H9 (cell line): Measurements from ENCODE around the gene HPCAL1. TPM values are rescaled to one million over a fixed set of nuclear protein-coding genes. Genes with fewer than 3 reads are reported as not detected.

Experiments used
- DNase-seq: peaks from one replicate; pipeline ENCODE4 v3.0.0-alpha.2; 2017
- H2AFZ ChIP-seq: one replicate; pipeline ENCODE4 v1.6.1; 2013; ENCODE audit warnings: mild to moderate bottlenecking, low read length, control low read depth, moderate library complexity
- H2AK5ac ChIP-seq: 2 replicates; pipeline ENCODE4 v1.6.1; 2013; ENCODE audit warnings: low read length, control low read depth, mixed read lengths; ENCODE audit not compliant: insufficient read length
- H2BK120ac ChIP-seq: one replicate; pipeline ENCODE4 v1.6.1; 2013; ENCODE audit warnings: low read depth, mild to moderate bottlenecking, low read length, control low read depth, inconsistent platforms; ENCODE audit not compliant: poor library complexity, severe bottlenecking
- H2BK12ac ChIP-seq: 2 replicates; pipeline ENCODE4 v1.6.1; 2013; ENCODE audit warnings: low read length, control low read depth, mixed read lengths, low read depth; ENCODE audit not compliant: insufficient read length
- H2BK15ac ChIP-seq: 2 replicates; pipeline ENCODE4 v1.6.1; 2013; ENCODE audit warnings: low read depth, low read length, control low read depth
- H2BK20ac ChIP-seq: one replicate; pipeline ENCODE4 v1.6.1; 2013; ENCODE audit warnings: low read depth, mild to moderate bottlenecking, low read length, control low read depth, inconsistent platforms; ENCODE audit not compliant: poor library complexity, severe bottlenecking
- H2BK5ac ChIP-seq: 2 replicates; pipeline ENCODE4 v1.6.1; 2013; ENCODE audit warnings: low read length, control low read depth, mixed read lengths; ENCODE audit not compliant: insufficient read length
- H3K14ac ChIP-seq: 2 replicates; pipeline ENCODE4 v1.6.1; 2013; ENCODE audit warnings: low read length, control low read depth; ENCODE audit not compliant: insufficient read depth
- H3K18ac ChIP-seq: 2 replicates; pipeline ENCODE4 v1.6.1; 2013; ENCODE audit warnings: low read depth, mild to moderate bottlenecking, mixed read lengths, low read length, control low read depth; ENCODE audit not compliant: insufficient read length
- H3K23ac ChIP-seq: 2 replicates; pipeline ENCODE4 v1.6.1; 2013; ENCODE audit warnings: low read length, control low read depth, mixed read lengths, low read depth; ENCODE audit not compliant: insufficient read length
- H3K23me2 ChIP-seq: 2 replicates; pipeline ENCODE4 v1.6.1; 2013; ENCODE audit warnings: low read depth, mild to moderate bottlenecking, mixed read lengths, low read length, control low read depth; ENCODE audit not compliant: insufficient read length, poor library complexity, severe bottlenecking
- H3K27ac ChIP-seq: 2 replicates; pipeline ENCODE4 v1.5.1; 2013; ENCODE audit warnings: low read length, control low read depth, mixed read lengths, low read depth; ENCODE audit not compliant: insufficient read length
- H3K27me3 ChIP-seq: 2 replicates; pipeline ENCODE4 v1.6.1; 2013; ENCODE audit warnings: low read length, control low read depth, inconsistent platforms; ENCODE audit not compliant: insufficient read depth
- H3K4ac ChIP-seq: 2 replicates; pipeline ENCODE4 v1.6.1; 2013; ENCODE audit warnings: low read depth, mild to moderate bottlenecking, control low read depth, inconsistent platforms, low read length, moderate library complexity
- H3K4me1 ChIP-seq: 2 replicates; pipeline ENCODE4 v1.6.1; 2013; ENCODE audit warnings: low read length, control low read depth, inconsistent platforms; ENCODE audit not compliant: insufficient read depth
- H3K4me2 ChIP-seq: 2 replicates; pipeline ENCODE4 v1.6.1; 2013; ENCODE audit warnings: low read length, control low read depth, mixed read lengths; ENCODE audit not compliant: insufficient read length, insufficient read depth
- H3K56ac ChIP-seq: 2 replicates; pipeline ENCODE4 v1.6.1; 2013; ENCODE audit warnings: low read depth, mild to moderate bottlenecking, mixed read lengths, low read length, control low read depth; ENCODE audit not compliant: insufficient read length
- H3K79me1 ChIP-seq: 2 replicates; pipeline ENCODE4 v1.6.1; 2013; ENCODE audit warnings: low read depth, mild to moderate bottlenecking, moderate library complexity, low read length, control low read depth, inconsistent platforms; ENCODE audit not compliant: insufficient read depth, poor library complexity, severe bottlenecking
- H3K79me2 ChIP-seq: 2 replicates; pipeline ENCODE4 v1.6.1; 2013; ENCODE audit warnings: low read length, control low read depth, inconsistent platforms; ENCODE audit not compliant: insufficient read depth
- H3K9ac ChIP-seq: 2 replicates; pipeline ENCODE4 v1.6.1; 2013; ENCODE audit warnings: low read length, control low read depth, mixed read lengths; ENCODE audit not compliant: insufficient read length; ENCODE audit errors: extremely low read depth
- H3K9me3 ChIP-seq: one replicate; pipeline ENCODE4 v1.6.1; 2013; ENCODE audit warnings: low read depth, low read length, inconsistent platforms; ENCODE audit not compliant: control insufficient read depth
- H3T11ph ChIP-seq: one replicate; pipeline ENCODE4 v1.6.1; 2013; ENCODE audit warnings: mild to moderate bottlenecking, low read length, control low read depth, inconsistent platforms
- H4K20me1 ChIP-seq: one replicate; pipeline ENCODE4 v1.6.1; 2013; ENCODE audit not compliant: control insufficient read depth, insufficient read length, insufficient read depth
- H4K5ac ChIP-seq: 2 replicates; pipeline ENCODE4 v1.6.1; 2013; ENCODE audit warnings: low read depth, mild to moderate bottlenecking, mixed read lengths, low read length, control low read depth; ENCODE audit not compliant: insufficient read length
- H4K8ac ChIP-seq: replicated peaks from 2 replicates; pipeline ENCODE4 v1.6.1; 2013; ENCODE audit warnings: low read length, control low read depth, mixed read lengths, low read depth; ENCODE audit not compliant: insufficient read length
- H4K91ac ChIP-seq: 2 replicates; pipeline ENCODE4 v1.6.1; 2013; ENCODE audit warnings: low read depth, mild to moderate bottlenecking, moderate library complexity, mixed read lengths, low read length, control low read depth; ENCODE audit not compliant: insufficient read length
- H3K27ac Mint-ChIP-seq, 3 experiments: 2 replicates in 2 of 3; 3 replicates in 1 of 3; pipeline ENCODE4 v1.8.0; 2020 to 2021; ENCODE audit warnings: mixed read lengths in 3 of 3, mild to moderate bottlenecking in 1 of 3, moderate library complexity in 1 of 3
- H3K27me3 Mint-ChIP-seq: 2 replicates; pipeline ENCODE4 v1.8.0; 2021; ENCODE audit warnings: low read depth, mild to moderate bottlenecking, moderate library complexity, mixed read lengths
- H3K36me3 Mint-ChIP-seq, 3 experiments: 2 replicates in 2 of 3; 3 replicates in 1 of 3; pipeline ENCODE4 v1.8.0; 2020 to 2021; ENCODE audit warnings: low read depth in 3 of 3, mixed read lengths in 3 of 3; ENCODE audit not compliant: insufficient read depth in 1 of 3
- H3K4me1 Mint-ChIP-seq, 2 experiments: 2 replicates each; pipeline ENCODE4 v1.8.0; 2020; ENCODE audit warnings: mixed read lengths in 2 of 2
- H3K4me3 Mint-ChIP-seq, 2 experiments: 2 replicates in 1 of 2; 3 replicates in 1 of 2; pipeline ENCODE4 v1.8.0; 2020 to 2021; ENCODE audit warnings: mild to moderate bottlenecking in 2 of 2, mixed read lengths in 2 of 2, moderate library complexity in 1 of 2
- H3K9me3 Mint-ChIP-seq, 2 experiments: 2 replicates in 1 of 2; 3 replicates in 1 of 2; pipeline ENCODE4 v1.8.0; 2020; ENCODE audit warnings: mild to moderate bottlenecking in 2 of 2, mixed read lengths in 2 of 2, moderate library complexity in 1 of 2
- CTCF ChIP-seq: fragments of 200-600 bp; sonication (generic); conservative IDR thresholded peaks from 3 replicates; pipeline ENCODE4 v1.8.0; 2021; ENCODE audit warnings: antibody characterized with exemption, mild to moderate bottlenecking
- WGBS: extraction: QIAGEN DNeasy Blood & Tissue Kit; methylation state at CpG from one replicate; pipeline ENCODE4 v1.1.7; 2013; ENCODE audit warnings: missing lambda C conversion rate, low lambda C conversion rate, mixed read lengths; ENCODE audit not compliant: insufficient read length; ENCODE audit errors: extremely low coverage; 5-methylcytosine and 5-hydroxymethylcytosine counted together
- total RNA-seq: library from RNA; stranded (reverse); gene quantifications from 2 replicates; pipeline ENCODE4 v1.2.1, GENCODE V29; 2021

Gene HPCAL1
- total RNA-seq, 1 experiment from 2014 or later, result 4.7 TPM

GRCh38 chr2:10434886-10435819 lies 132.4 kb downstream of the HPCAL1 start:
- no peak overlapping the region for H3K4me3 Mint-ChIP-seq
- peaks cover 6% of the 10 kb centered on the region in 2 experiments; a peak in 3 of 4 replicates for H3K4me1 Mint-ChIP-seq
- Histone ChIP-seq H3K4ac (no peak overlapping the region), H4K5ac (no peak overlapping the region), H3K27ac (no peak overlapping the region), H3K9ac (no peak overlapping the region), H2AFZ (no peak overlapping the region), H3K56ac (no peak overlapping the region), H2BK120ac (no peak overlapping the region), H3K4me2 (no peak overlapping the region), H2BK5ac (no peak overlapping the region), H3K23ac (no peak overlapping the region), H3K9me3 (no peaks in the 10 kb centered on the region), H2AK5ac (no peak overlapping the region), H3K14ac (no peak overlapping the region; the same call in 1 of the 2 replicates), H4K8ac (no peak overlapping the region), H2BK15ac (no peak overlapping the region), H3K79me2 (no peaks in the 10 kb centered on the region), H2BK20ac (no peak overlapping the region), H3K18ac (no peak overlapping the region), H2BK12ac (no peak overlapping the region), H4K91ac (no peak overlapping the region), H3K4me1 (no peaks in the 10 kb centered on the region), H3K79me1 (no peaks in the 10 kb centered on the region), H3T11ph (no peak overlapping the region), H3K27me3 (no peaks in the 10 kb centered on the region), H4K20me1 (no peaks in the 10 kb centered on the region), H3K23me2 (no peaks in the 10 kb centered on the region)
- no CpG with 5 or more reads among the region's 28 CpGs for WGBS
- TF ChIP-seq CTCF, result peak; percentile 95
- H3K27ac Mint-ChIP-seq, result no peak overlapping the region
- peaks cover 3 to 8% (median 7%) of the 10 kb centered on the region in 3 experiments; a peak in 5 of 7 replicates for H3K36me3 Mint-ChIP-seq
- H3K27me3 Mint-ChIP-seq, result peaks cover 16% of the 10 kb centered on the region
- H3K9me3 Mint-ChIP-seq, result peaks cover 0 to 4% of the 10 kb centered on the region in 2 experiments; a peak in 1 of 5 replicates
- DNase-seq, result peak; percentile 87
